GM12801 (cell line): ENCODE results near the gene DPF3.

Experiments
- TF ChIP-seq, protein P1 (sequence below): IDR thresholded peaks from one replicate; pipeline ENCODE4 v1.5.1; 2011; ENCODE audit warnings: control low read depth; ENCODE audit not compliant: insufficient read length; ENCODE audit errors: extremely low read depth

Gene DPF3

DNA sequence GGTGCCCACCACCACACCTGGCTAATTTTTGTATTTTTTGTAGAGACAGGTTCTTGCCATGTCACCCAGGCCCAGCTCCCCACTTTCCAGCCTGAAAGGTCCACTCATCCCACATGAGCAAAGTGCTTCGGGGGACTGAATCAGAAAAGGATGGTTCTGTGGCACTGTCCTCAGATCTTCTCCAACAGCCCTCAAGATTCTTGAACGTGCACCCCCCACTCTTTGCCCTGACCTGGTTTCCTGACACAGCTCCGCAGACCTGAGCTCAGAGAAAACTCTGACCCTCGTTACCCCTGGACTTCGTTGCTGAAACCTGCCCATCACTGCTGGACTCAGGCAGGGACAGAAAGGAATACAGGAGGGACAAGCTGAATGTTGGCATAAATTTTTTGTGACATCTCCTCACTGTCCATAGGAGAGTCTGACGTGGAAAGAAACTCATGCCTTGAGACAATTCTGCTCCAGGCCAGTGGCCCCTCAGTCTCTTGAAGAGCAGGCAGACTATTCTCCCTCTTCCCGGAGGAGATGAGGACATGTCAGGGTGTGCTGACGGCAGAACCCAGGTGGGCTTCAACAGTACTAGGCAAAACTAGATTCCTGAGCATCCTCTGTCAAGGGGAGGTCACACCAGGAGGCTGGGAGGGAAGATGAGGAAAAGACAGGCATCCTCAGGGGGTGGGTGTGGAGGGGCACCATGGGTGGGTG lies 149.3 kb downstream of the DPF3 start:
- TF ChIP-seq, protein P1, sequence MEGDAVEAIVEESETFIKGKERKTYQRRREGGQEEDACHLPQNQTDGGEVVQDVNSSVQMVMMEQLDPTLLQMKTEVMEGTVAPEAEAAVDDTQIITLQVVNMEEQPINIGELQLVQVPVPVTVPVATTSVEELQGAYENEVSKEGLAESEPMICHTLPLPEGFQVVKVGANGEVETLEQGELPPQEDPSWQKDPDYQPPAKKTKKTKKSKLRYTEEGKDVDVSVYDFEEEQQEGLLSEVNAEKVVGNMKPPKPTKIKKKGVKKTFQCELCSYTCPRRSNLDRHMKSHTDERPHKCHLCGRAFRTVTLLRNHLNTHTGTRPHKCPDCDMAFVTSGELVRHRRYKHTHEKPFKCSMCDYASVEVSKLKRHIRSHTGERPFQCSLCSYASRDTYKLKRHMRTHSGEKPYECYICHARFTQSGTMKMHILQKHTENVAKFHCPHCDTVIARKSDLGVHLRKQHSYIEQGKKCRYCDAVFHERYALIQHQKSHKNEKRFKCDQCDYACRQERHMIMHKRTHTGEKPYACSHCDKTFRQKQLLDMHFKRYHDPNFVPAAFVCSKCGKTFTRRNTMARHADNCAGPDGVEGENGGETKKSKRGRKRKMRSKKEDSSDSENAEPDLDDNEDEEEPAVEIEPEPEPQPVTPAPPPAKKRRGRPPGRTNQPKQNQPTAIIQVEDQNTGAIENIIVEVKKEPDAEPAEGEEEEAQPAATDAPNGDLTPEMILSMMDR, result no peak

DNA sequence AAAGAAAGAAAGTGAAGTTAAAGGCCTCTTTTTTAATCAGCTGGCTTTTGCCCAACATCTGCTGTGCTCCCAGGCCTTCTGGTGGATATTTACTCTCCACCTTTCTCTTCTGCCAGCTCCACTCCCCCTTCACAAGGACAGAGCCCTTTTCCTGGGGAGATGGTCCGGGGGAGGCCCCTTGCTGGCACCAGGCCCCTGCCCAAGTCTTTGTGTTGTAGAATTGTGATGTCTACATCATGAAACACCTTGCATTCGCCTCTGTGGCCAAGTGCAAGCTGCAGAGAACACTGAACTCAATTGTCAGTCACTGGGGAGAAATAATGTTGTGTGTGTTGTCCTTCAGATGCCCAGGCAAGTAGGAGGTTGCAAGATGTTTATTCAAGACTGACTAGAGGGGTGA lies 150.3 kb downstream of the DPF3 start:
- TF ChIP-seq, protein P1, result no peak

DNA sequence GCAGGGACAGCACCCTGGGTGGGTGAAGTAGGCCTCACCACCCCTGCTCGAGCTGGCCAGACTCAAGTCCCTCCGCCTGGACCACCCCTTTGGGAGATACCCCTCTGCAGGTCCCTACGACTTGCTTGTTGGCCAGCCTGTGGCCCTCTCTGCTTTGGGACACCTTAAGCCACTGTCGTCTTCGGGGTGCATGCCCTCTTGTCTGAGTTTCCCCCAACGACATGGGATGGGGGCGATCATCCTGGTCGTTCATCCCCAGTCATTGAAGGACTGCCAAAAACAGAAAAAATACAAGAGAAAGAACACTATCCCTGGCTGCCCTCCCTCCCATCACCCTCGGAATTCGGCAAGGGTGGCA lies 151.1 kb downstream of the DPF3 start:
- TF ChIP-seq, protein P1, result no peak

DNA sequence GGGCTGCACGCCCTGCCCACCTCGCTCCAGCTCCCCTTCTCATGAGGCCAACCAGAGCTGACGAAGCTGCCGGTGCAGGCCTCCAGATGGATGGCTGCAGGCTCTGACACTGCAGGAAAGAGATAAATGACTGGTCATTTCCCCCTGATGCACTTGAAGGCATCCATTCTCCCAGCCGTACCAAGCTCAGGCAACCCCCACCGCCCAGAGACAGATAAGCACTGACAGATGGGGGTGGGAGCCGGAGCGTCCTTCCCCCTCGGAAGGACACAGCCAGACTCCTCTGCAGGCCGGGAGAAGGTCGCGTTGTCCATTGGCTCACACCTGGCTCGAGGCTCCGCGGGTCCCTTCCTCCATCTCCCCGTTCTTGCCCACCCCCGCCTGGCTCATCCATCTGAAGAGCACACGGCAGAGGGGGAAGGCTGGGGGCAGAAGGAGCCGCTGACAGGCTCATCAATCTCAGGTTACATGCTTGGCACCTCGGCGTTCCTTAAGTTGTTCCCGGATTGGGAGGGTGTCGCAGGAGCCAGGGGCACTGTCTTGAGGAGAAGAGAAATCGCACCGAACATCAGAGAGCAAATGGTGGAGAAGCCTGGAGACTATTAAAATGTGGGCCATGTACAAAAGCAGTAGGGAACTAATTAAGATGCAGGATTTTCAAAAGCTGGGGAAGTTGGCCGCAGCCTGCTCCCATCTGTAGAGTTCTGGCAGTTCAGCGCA lies 151.6 kb downstream of the DPF3 start:
- TF ChIP-seq, protein P1, result no peak

DNA sequence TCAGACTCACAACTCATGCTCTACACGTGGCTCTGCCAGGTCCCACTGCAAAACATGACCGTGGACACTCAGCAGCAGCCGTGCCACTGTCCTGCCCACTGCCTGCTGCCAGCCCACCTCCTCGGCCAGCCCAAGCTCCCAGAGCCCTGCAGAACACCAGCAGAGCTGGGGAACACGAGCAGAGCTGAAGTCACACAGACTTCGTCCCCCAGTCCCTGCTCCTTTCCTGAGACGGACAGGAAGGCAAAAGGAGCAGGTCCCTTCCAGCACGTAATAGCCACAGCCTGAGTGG lies 152.1 kb downstream of the DPF3 start:
- TF ChIP-seq, protein P1, result no peak

DNA sequence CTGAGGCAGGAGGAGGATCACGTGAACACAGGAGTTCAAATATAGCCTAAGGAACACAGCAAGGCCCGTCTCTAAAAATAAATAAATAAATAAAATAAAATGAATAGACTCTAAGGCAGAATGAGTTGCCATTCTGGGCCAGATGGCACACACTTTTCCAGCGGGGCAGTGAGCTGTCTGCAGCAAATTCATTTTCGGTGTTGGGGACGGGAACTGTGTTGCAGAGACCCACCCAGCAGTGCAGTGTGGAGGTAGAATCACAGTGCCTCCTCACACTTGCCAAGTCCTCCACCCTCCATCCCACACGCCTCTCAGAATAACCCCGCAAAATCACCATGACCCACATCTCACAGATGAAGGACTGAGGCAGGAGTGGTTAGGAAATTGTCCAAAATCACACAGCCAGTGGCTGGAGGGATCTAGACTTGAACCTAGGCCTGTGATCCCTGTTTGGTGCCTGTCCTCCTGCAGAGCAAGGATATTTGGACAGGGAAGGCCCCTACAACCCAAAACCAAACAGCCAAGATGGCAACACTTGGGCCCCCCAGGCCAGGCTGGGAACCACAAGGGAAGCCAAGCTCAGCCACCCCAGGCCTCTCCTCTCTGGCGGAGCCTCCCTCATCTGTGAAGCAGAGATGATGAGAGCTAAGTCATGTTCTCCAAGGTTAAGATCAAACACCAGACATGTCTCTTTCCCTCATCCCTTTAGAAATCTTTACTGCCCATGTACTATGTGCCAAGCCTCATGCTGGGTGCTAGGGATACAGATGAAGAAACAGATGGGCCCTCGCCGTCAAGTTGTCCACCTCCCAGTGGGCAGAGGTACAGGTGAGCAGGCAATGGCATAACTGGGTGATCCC lies 152.7 kb downstream of the DPF3 start:
- TF ChIP-seq, protein P1, result no peak

DNA sequence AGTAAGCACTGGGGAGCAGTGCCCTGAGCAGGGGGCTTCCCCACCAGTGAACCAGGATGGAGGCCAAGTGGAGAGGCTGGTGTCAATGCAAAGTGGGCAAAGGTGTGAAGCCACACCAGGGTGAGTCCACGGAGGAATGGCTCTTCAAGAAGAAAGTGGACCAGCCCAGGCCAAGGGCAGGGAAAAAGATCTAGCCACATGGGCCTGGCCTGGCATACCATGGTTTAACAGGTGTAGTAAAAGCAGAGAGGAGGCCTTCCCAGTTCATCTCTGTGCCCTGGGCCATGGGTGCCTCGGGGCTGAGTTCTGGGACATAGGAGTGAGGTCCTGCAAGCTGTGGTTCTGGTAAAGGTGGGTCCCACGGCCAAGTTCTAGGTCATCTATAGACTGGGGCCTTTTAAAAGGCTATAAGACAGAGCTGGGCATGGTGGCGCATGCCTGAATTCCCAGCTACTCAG lies 153.4 kb downstream of the DPF3 start:
- TF ChIP-seq, protein P1, result no peak
